ENCODE measurements around the gene MYG1.
"Not testable (repeated sequence)": the region's sequence is repeated elsewhere in the genome, so short reads cannot be mapped to it uniquely, and the experiment has no call there.

Gene MYG1

GRCh38 chr12:53328043-53328435 lies 28.5 kb downstream of the MYG1 start:
- DNase-seq (ENCODE audit: low read depth), result no peak

- no peak for DNase-seq (ENCODE audit: low read depth)
These were observed 31.2 kb downstream of the MYG1 start for GRCh38 chr12:53330671-53331070.

GRCh38 chr12:53332339-53332738 lies 32.8 kb downstream of the MYG1 start:
- not testable (repeated sequence) for DNase-seq (ENCODE audit: low read depth)

- no peak for DNase-seq (ENCODE audit: low read depth)
These were observed 33.2 kb downstream of the MYG1 start for GRCh38 chr12:53332744-53333143.

- DNase-seq (ENCODE audit: low read depth), result no peak
These were observed 33.8 kb downstream of the MYG1 start for GRCh38 chr12:53333289-53333688.

GRCh38 chr12:53333845-53334244 lies 34.4 kb downstream of the MYG1 start:
- no peak for DNase-seq (ENCODE audit: low read depth)

GRCh38 chr12:53334822-53335221 lies 35.3 kb downstream of the MYG1 start:
- no peak for DNase-seq (ENCODE audit: low read depth)

- no peak for DNase-seq (ENCODE audit: low read depth)
These were observed 36.7 kb downstream of the MYG1 start, which contains the start of gene SP7 for GRCh38 chr12:53336181-53336681. Gene SP7, minus strand, starts transcription at chr12:53336354. Its CDS starts 708 bp downstream, at chr12:53335646.

- DNase-seq (ENCODE audit: low read depth), result no peak
These were observed 38.5 kb downstream of the MYG1 start for GRCh38 chr12:53338017-53338416.

GRCh38 chr12:53338916-53339315 lies 39.4 kb downstream of the MYG1 start:
- no peak for DNase-seq (ENCODE audit: low read depth)

GRCh38 chr12:53340398-53340797 lies 40.9 kb downstream of the MYG1 start:
- DNase-seq (ENCODE audit: low read depth), result no peak

- no peak for DNase-seq (ENCODE audit: low read depth)
These were observed 44.0 kb downstream of the MYG1 start for GRCh38 chr12:53343449-53343848.

- DNase-seq (ENCODE audit: low read depth), result no peak
These were observed 44.5 kb downstream of the MYG1 start for GRCh38 chr12:53343969-53344368.

- no peak for DNase-seq (ENCODE audit: low read depth)
These were observed 45.0 kb downstream of the MYG1 start for GRCh38 chr12:53344487-53344823.

- DNase-seq (ENCODE audit: low read depth), result peak; percentile 48
These were observed 45.5 kb downstream of the MYG1 start for GRCh38 chr12:53344824-53345485.

- DNase-seq (ENCODE audit: low read depth), result no peak
These were observed 46.1 kb downstream of the MYG1 start for GRCh38 chr12:53345486-53346188.

- no peak for DNase-seq (ENCODE audit: low read depth)
These were observed 47.0 kb downstream of the MYG1 start for GRCh38 chr12:53346491-53346890.

- no peak for DNase-seq (ENCODE audit: low read depth)
These were observed 48.4 kb downstream of the MYG1 start for GRCh38 chr12:53347905-53348304.

- peak; percentile 59 for DNase-seq (ENCODE audit: low read depth)
These were observed 53.1 kb downstream of the MYG1 start for GRCh38 chr12:53352331-53353256.

- no peak for DNase-seq (ENCODE audit: low read depth)
These were observed 53.8 kb downstream of the MYG1 start for GRCh38 chr12:53353257-53353655.

- no peak for DNase-seq (ENCODE audit: low read depth)
These were observed 55.6 kb downstream of the MYG1 start for GRCh38 chr12:53355121-53355520.

All from stimulated activated CD8-positive, alpha-beta memory T cell treated with anti-CD3 and anti-CD28 coated beads, Interleukin-12 subunit alpha, Interleukin-12 subunit beta, amount 100 ng/mL, for 4 hours (primary cell).